Activated T-helper 2 cell treated with anti-CD3 and anti-CD28 coated beads, Interferon-gamma antibody, Interleukin-2, Interleukin-4, amounts not matched to agents 10 μg/mL and 5 μg/mL and 100 μg/mL, durations not matched to agents 14 hours and 24 hours and 36 hours (primary cell): Measurements from ENCODE around the gene SH3TC1. TPM values are rescaled to one million over a fixed set of nuclear protein-coding genes. Genes with fewer than 3 reads are reported as not detected.
A peak's percentile ranks its signal among the peaks of the same experiment; 100 is the strongest.

Source experiments
- DNase-seq: peaks from one replicate; pipeline ENCODE4 v3.0.0; 2021; ENCODE audit warnings: low spot score
- H3K27ac Mint-ChIP-seq: one replicate; pipeline ENCODE4 v1.8.0; 2021; ENCODE audit warnings: mixed read lengths
- H3K27me3 Mint-ChIP-seq: one replicate; pipeline ENCODE4 v1.8.0; 2021; ENCODE audit warnings: low read depth, mixed read lengths
- H3K36me3 Mint-ChIP-seq: one replicate; pipeline ENCODE4 v1.8.0; 2021; ENCODE audit warnings: low read depth, mixed read lengths
- H3K4me1 Mint-ChIP-seq: one replicate; pipeline ENCODE4 v1.8.0; 2021; ENCODE audit warnings: low read depth, mixed read lengths
- H3K4me3 Mint-ChIP-seq: one replicate; pipeline ENCODE4 v1.8.0; 2021; ENCODE audit warnings: low read depth, mild to moderate bottlenecking, moderate library complexity, mixed read lengths
- H3K9me3 Mint-ChIP-seq: one replicate; pipeline ENCODE4 v1.8.0; 2021; ENCODE audit warnings: mixed read lengths
- intact Hi-C: fragments of 100-400 bp; cut with micrococcal nuclease; formaldehyde crosslinking; loops from one replicate; pipeline ENCODE4 v1.15.1; 2023
- total RNA-seq: library from RNA; stranded (reverse); gene quantifications from 2 replicates; pipeline ENCODE4 v1.2.3, GENCODE V29; 2022

The SH3TC1 gene
- total RNA-seq, 1 donor from 2014 or later = 14.8 TPM

DNA sequence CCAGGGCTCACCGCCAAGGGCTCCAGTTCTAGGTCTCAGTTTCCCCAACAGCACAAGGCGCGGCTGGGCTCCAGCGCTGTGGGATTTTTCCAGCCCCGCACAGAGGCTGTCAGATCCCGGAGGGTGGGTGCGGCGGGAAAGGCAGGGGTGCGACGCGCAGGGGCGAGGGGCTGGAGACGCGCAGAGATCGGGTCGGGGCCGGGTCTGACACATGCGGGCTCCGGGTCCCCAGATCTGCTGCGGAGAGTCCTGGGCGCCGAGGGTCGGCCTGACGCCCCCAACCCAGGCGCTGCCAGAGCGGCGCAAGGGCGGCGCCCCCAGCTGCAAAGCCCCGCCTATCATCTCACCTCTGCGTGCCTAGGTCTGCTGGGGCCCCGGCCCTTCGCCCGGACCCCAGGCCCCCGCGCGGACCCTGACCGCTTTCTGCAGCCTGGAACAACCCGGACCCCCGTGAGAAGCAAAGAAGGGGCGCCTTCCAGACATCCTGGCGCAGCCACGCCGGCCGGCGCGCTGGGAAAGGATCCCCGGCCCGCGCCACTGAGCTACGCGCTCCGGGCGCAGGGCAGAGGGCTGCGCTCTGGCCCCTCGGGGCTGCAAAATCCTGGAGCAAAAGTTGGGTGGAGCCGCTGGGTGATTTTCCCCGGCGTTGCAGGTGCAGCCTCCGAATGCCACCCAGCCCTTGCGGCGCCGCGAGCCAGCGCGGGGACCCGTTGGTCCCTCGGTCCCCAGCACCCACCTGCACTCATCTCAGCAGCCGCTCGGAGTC, 41.0 kb upstream of the SH3TC1 start:
- DNase-seq = no peak
- no peaks in the 10 kb centered on the region for H3K9me3 Mint-ChIP-seq
- no peaks in the 10 kb centered on the region for H3K36me3 Mint-ChIP-seq
- intact Hi-C loops = loop anchor here (2.0 kb wide), 1 partner anchor 1171 kb away; no protein-coding TSS in a partner anchor
- H3K27ac Mint-ChIP-seq = no peak overlapping the region
- H3K4me1 Mint-ChIP-seq = peaks cover 5% of the 10 kb centered on the region
- H3K27me3 Mint-ChIP-seq = peaks cover 23% of the 10 kb centered on the region
- H3K4me3 Mint-ChIP-seq = peak overlapping the region; percentile 54

DNA sequence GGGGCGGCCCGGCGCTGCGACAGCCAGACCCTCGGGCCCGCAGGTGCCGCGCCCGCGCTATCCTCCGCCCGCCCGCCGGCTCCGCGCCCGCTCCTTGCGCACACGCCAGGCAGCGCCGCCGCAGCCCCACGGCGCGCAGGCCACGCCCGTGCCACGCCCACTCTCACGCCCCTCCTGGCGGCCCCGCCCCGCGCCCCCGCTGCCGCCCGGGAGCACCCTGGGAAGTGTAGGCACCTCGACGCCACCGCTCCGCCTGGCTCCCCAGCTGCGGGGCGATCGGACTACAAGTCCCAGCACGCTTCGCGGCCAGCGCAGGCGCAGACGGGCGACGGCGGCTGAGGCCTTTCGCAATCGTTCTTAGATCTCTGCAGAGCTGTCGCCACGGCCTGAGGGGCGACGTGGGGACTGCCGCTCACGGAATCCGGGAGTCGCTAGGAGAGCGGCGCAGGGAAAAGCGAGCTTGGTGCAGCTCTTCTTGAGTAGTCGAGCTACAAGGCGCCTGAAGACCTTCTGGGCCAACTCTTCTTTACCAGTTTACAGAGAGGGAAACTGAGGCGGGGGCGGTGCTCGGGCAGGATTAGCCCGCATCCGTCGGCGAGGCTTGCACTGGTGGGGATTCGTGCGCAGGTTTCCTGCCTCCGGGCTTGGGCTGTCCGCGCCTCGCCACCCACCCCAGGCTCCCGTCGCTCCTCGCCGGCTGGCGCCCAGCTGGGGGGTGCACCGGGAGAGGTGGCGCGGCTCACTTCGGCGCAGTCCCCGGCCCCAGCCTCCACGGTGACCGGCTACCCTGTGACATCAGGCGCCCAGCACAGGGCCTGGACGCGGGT, 40.2 kb upstream of the SH3TC1 start, which contains the start of gene ABLIM2:
TSS of gene ABLIM2 (minus strand) at position 104 of the 827 bp plus-strand sequence. CDS start 124 bp downstream, outside the sequence.
- Mint-ChIP-seq H3K36me3 (no peaks in the 10 kb centered on the region), H3K9me3 (no peaks in the 10 kb centered on the region), H3K4me3 (peak within 1 kb of the TSS; percentile 97), H3K27me3 (peaks cover 23% of the 10 kb centered on the region), H3K4me1 (peaks cover 5% of the 10 kb centered on the region), H3K27ac (peak within 1 kb of the TSS; percentile 24)
- peak; percentile 98 for DNase-seq
- intact Hi-C loops = loop anchor here (1.0 to 2.0 kb wide), 2 partner anchors 40 to 1172 kb away; partner anchors contain the start of gene SH3TC1

DNA sequence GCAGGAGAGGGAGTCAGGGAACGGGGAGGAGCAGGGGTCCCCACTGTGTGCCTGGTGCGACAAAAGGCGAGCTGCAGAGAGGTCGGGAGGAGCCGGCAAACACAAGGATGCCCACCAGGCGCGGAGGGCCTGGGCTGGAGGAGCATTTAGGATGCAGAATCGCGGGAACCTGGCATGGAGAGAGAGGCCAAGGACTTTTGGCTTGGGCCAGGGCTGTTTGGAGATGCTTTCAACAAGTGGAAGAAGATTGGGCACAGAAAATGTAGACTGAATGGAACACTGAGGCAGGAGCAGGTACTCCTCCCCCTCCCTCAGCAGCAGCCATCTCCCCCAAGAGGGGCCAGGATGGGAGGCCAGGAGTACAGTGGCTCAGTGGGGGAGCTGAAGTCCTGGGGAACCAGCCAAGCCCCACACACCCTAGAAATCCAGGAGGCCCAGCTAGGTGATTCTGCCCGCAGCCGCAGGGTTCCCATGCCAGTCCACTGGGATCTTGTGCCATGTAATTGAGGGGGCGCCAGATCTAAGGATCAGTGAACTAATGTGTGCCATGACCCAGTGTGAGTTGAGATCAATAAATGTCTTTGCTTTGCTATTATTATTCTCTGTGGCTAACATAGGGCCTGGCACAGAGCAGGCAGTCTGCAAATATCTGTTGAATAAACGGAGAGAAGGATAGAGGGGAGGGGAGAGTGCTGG, 39.4 kb upstream of the SH3TC1 start:
- no peak for DNase-seq
- Mint-ChIP-seq H3K4me1 (peaks cover 5% of the 10 kb centered on the region), H3K36me3 (no peaks in the 10 kb centered on the region), H3K9me3 (no peaks in the 10 kb centered on the region), H3K27ac (no peak overlapping the region), H3K27me3 (peaks cover 23% of the 10 kb centered on the region), H3K4me3 (peak overlapping the region; percentile 40)
- intact Hi-C loops = loop anchor here (1.0 to 2.0 kb wide), 2 partner anchors 40 to 1173 kb away; partner anchors contain the start of gene SH3TC1

DNA sequence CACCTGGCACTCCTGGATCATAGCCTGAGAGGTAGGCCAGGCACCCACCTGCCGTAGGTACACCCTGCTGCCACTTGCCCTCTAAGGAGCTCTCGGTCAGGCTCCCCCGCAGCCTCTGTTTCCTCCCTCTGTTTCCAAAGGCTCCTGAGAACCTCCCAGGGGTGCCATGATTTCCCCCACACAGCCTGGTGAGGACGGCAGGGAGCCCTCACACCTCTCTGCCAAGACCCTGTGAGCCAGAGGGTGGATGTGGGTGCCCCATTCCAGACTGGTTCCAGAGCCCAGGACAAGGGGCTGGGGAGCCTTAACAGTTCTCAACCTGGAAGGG, 38.9 kb upstream of the SH3TC1 start:
- Mint-ChIP-seq H3K36me3 (no peaks in the 10 kb centered on the region), H3K27me3 (peaks cover 23% of the 10 kb centered on the region), H3K4me3 (peak overlapping the region; percentile 5), H3K4me1 (peaks cover 5% of the 10 kb centered on the region), H3K27ac (no peak overlapping the region), H3K9me3 (no peaks in the 10 kb centered on the region)
- DNase-seq = no peak
- intact Hi-C loops = no loop called here

DNA sequence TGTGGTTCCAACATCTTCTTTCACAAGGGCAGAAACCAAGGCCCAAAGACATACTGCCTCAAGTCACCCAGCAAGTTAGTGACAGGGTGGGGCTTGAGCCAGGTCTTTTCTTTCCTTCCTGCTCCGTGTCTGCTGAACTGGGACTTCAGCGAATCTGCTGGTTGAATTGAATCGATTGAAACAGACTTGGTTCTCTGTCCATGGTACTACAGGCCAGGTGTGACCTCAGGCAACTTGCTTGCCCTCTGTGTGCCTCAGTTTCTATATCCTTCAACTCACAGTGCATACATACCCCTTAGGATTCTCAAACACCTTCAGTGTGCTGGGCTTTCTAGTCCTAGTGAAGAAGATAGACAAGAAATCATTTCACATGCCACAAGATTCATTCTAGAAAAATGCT, 38.5 kb upstream of the SH3TC1 start:
- intact Hi-C loops = no loop called here
- Mint-ChIP-seq H3K27me3 (peaks cover 20% of the 10 kb centered on the region), H3K4me1 (peaks cover 5% of the 10 kb centered on the region), H3K27ac (no peak overlapping the region), H3K36me3 (no peaks in the 10 kb centered on the region), H3K9me3 (no peaks in the 10 kb centered on the region), H3K4me3 (peak overlapping the region; percentile 35)
- DNase-seq = no peak

DNA sequence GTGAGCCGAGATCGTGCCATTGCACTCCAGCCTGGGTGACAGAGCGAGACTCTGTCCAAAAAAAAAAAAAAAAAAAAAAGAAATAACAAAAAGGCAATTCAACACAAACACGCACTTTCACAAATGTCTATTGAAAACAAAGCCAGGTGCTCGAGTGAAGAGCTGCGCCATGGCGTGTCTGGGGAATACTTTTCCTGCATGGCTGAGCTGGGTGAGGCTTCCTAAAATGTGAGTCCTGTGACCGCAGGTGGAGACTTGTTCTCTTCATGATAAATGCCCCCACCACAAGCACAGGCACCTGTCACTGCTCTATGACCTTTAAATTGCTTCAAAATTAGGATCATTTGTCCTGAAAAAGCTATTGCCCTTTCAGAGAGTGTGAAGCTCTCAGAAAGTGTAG, 36.5 kb upstream of the SH3TC1 start:
- H3K27ac Mint-ChIP-seq = no peak overlapping the region
- peaks cover 2% of the 10 kb centered on the region for H3K9me3 Mint-ChIP-seq
- peaks cover 5% of the 10 kb centered on the region for H3K4me1 Mint-ChIP-seq
- H3K27me3 Mint-ChIP-seq = peaks cover 6% of the 10 kb centered on the region
- no peaks in the 10 kb centered on the region for H3K36me3 Mint-ChIP-seq
- no peak for DNase-seq
- H3K4me3 Mint-ChIP-seq = no peak overlapping the region
- intact Hi-C loops = no loop called here

DNA sequence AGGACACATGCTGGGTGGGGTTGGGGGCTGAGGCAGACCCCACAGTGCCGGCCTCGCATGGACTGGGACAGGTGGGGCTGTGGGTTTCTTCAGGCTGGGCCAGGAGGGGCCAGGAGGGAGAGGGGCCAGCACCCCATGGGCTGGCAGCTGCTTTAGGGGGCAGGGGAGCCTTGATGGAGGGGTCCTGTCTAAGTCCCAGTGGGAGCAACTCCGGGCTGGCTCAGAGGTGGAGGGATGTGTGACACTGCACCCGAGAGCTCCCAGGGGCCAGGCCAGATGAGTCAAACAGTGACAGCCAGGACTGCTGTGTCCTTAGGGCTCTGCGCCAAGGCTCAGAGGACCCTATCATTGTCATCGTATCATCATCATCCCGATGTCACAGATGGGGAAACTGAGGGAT, 36.1 kb upstream of the SH3TC1 start:
- Mint-ChIP-seq H3K36me3 (no peaks in the 10 kb centered on the region), H3K27ac (no peak overlapping the region), H3K9me3 (peaks cover 5% of the 10 kb centered on the region), H3K4me3 (no peak overlapping the region), H3K4me1 (peaks cover 5% of the 10 kb centered on the region), H3K27me3 (peaks cover 3% of the 10 kb centered on the region)
- intact Hi-C loops = no loop called here
- no peak for DNase-seq

DNA sequence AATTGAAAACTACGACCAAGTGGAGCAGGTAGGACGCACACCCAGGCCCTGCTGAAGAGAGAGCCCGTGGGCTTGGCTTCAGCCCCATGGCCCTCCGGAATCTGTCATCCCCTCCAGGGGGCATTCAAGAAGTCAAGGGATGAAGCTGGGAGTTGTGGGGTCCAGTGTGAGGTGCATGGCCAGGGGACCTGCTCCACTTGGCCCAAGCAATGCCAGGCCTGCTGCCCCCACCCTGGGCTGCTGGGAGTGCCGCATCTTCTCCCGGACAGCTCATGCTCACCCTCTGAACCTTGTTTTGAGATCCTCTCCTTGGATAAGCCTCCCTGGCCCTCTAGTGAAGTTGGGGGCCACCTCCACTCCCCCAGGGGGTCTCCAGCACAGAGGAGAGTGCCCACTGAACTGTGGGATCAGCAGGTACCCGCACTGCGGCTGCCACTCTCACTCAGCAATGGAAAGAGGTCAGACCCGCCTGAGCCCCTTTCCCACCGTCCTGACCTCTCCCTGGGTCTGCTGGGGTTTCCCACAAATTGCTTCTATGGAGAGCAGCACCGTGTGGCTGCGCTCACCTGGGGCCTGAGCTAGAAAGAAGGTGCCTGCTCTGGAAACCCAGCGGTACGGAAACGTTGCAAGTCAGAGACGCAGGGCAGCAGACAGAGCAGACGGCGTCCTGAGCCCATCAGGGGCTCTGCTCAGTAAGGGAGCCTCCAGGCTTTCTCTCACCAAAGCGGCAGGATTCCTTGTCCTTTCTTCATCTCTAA, 35.5 kb upstream of the SH3TC1 start:
- Mint-ChIP-seq H3K27ac (no peak overlapping the region), H3K4me1 (peaks cover 5% of the 10 kb centered on the region), H3K27me3 (peaks cover 3% of the 10 kb centered on the region), H3K9me3 (peaks cover 11% of the 10 kb centered on the region), H3K36me3 (no peaks in the 10 kb centered on the region), H3K4me3 (no peak overlapping the region)
- no peak for DNase-seq
- intact Hi-C loops = no loop called here

DNA sequence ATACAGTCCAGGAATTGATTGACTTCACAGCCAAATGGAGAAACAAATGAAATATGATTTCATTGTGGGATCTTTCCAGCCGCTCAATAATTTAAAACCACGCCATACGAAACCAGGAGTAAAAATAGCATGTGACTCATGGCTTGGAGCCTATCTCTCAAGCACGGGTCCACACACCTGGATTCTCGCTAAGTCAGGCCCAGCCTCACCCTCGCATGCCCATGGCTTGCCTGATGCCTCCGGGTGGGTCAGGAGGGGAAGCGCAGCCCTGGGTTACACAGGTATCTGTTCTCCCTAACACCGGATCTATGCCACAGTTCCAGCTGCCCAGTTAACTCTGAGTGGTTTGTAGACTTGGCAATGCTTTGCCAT, 34.9 kb upstream of the SH3TC1 start:
- peaks cover 15% of the 10 kb centered on the region for H3K9me3 Mint-ChIP-seq
- H3K27me3 Mint-ChIP-seq = no peaks in the 10 kb centered on the region
- H3K4me1 Mint-ChIP-seq = peaks cover 3% of the 10 kb centered on the region
- DNase-seq = no peak
- intact Hi-C loops = no loop called here
- no peak overlapping the region for H3K27ac Mint-ChIP-seq
- no peaks in the 10 kb centered on the region for H3K36me3 Mint-ChIP-seq
- H3K4me3 Mint-ChIP-seq = no peak overlapping the region

DNA sequence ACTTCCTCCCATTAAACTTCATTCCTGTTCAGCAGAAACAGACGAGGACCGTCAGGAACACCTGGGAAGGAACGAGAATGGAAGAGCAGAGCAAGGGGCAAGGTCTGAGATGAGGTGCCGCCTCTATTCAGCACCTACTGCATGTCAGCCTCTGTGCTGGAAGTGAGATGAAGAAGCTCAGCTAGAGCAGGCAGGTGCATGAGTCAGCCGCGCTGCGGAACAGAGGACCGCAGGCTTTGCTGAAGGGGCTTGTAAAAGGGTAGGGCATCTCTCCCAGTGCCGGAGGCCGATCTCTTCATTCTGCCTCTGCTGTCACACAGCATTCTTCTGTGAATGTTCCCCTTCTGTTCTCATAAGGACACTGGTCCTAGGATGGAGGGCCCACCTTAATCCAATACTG, 34.4 kb upstream of the SH3TC1 start:
- Mint-ChIP-seq H3K9me3 (peaks cover 15% of the 10 kb centered on the region), H3K27me3 (no peaks in the 10 kb centered on the region), H3K36me3 (no peaks in the 10 kb centered on the region), H3K4me3 (no peak overlapping the region), H3K27ac (no peak overlapping the region), H3K4me1 (peaks cover under 1% of the 10 kb centered on the region)
- no peak for DNase-seq
- intact Hi-C loops = no loop called here

DNA sequence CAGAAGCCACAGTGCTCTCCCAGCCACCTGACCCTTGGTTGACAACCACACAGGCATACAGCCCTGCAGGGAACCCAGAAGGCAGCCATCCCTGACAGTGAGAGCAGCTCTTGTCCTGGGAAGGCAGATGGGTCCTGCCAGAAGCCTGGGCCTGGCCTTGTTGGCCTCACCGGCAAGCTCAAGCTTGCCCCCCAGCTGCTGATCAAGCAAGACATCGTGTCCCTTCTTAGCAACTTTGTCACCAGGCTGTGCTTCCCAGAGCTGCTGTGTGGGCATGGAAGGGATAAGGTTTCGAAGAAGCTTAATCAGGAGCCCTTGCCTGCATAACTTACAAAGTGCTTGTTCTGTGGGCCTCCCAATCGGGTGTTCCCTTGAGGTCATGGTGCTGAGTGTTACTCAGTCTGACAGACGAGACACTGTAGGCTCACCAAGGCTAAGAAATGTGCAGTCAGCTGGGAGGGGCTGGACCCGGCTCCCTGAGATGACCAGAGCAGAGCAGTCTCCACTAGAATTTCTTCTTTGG, 33.7 kb upstream of the SH3TC1 start:
- intact Hi-C loops = no loop called here
- no peak for DNase-seq
- Mint-ChIP-seq H3K27ac (no peak overlapping the region), H3K4me3 (no peak overlapping the region), H3K4me1 (no peaks in the 10 kb centered on the region), H3K36me3 (no peaks in the 10 kb centered on the region), H3K9me3 (peaks cover 15% of the 10 kb centered on the region), H3K27me3 (no peaks in the 10 kb centered on the region)

DNA sequence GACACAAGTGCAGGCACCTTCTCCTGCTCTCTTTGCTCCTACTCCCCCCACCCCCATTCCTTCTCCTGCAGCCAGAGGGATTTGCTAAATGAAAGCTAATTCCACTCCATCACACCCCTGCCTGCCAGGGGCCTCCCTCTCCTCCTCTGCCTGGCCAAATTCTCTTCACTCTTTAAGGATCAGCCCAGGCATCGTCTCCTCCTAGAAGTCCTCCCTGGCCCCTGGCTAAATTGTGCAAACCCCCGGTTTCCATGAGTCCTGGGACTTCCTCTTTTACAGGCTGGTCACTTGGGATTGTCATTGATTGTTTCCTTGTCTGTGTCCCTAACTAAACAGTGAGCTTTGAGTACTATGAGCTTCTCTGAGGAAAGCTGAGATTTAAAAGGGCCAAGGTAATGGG, 31.8 kb upstream of the SH3TC1 start:
- Mint-ChIP-seq H3K27me3 (no peaks in the 10 kb centered on the region), H3K27ac (no peak overlapping the region), H3K9me3 (peaks cover 15% of the 10 kb centered on the region), H3K4me1 (no peaks in the 10 kb centered on the region), H3K4me3 (no peak overlapping the region), H3K36me3 (no peaks in the 10 kb centered on the region)
- no peak for DNase-seq
- intact Hi-C loops = no loop called here
